GM23338 (cell line): Measurements from ENCODE around the gene CNTNAP5. TPM values are rescaled to one million over a fixed set of nuclear protein-coding genes. Genes with fewer than 3 reads are reported as not detected.

Experiments used
- ATAC-seq: fragments of 200-7000 bp; cut with Tn5 transposase; 3 replicates; pipeline ENCODE4 v1.9.1; 2020
- DNase-seq: peaks from one replicate; pipeline ENCODE4 v3.0.0-alpha.2; 2015; ENCODE audit warnings: low spot score
- H2AFZ ChIP-seq: fragments of 200-600 bp; sonication (generic); 2 replicates; pipeline ENCODE4 v1.8.0; 2016; ENCODE audit warnings: antibody characterized with exemption, mild to moderate bottlenecking, moderate library complexity
- H3F3A ChIP-seq: fragments of 200-600 bp; sonication (generic); replicated peaks from 2 replicates; pipeline ENCODE4 v1.8.0; 2017; ENCODE audit warnings: antibody characterized with exemption, mixed run types, low read depth
- H3K27ac ChIP-seq: fragments of 200-600 bp; sonication (generic); 2 replicates; pipeline ENCODE4 v1.6.1; 2016; ENCODE audit warnings: low read depth
- H3K27me3 ChIP-seq: fragments of 200-600 bp; sonication (generic); 2 replicates; pipeline ENCODE4 v1.8.0; 2016; ENCODE audit warnings: mild to moderate bottlenecking, mixed run types, moderate library complexity; ENCODE audit not compliant: insufficient read depth
- H3K36me3 ChIP-seq: fragments of 200-600 bp; sonication (generic); 2 replicates; pipeline ENCODE4 v1.8.0; 2016; ENCODE audit warnings: mild to moderate bottlenecking; ENCODE audit not compliant: insufficient read depth
- H3K4me1 ChIP-seq: fragments of 200-600 bp; sonication (generic); 2 replicates; pipeline ENCODE4 v1.8.0; 2016; ENCODE audit warnings: mild to moderate bottlenecking, moderate library complexity; ENCODE audit not compliant: insufficient read depth
- H3K4me2 ChIP-seq: fragments of 200-600 bp; sonication (generic); 2 replicates; pipeline ENCODE4 v1.7.1; 2017; ENCODE audit warnings: mixed run types
- H3K4me3 ChIP-seq: fragments of 200-600 bp; sonication (generic); 2 replicates; pipeline ENCODE4 v1.6.1; 2016; ENCODE audit warnings: mixed run types
- H3K79me2 ChIP-seq: fragments of 200-600 bp; sonication (generic); replicated peaks from 2 replicates; pipeline ENCODE4 v1.8.0; 2017; ENCODE audit warnings: mild to moderate bottlenecking; ENCODE audit not compliant: insufficient read depth
- H3K9me2 ChIP-seq: fragments of 200-600 bp; sonication (generic); 2 replicates; pipeline ENCODE4 v1.8.0; 2017; ENCODE audit not compliant: insufficient read depth
- H4K20me1 ChIP-seq: fragments of 200-600 bp; sonication (generic); replicated peaks from 2 replicates; pipeline ENCODE4 v1.8.0; 2017; ENCODE audit warnings: mild to moderate bottlenecking; ENCODE audit not compliant: insufficient read depth
- H3K27ac Mint-ChIP-seq: 2 replicates; pipeline ENCODE4 v1.8.0; 2020; ENCODE audit warnings: inconsistent platforms, mild to moderate bottlenecking, moderate library complexity, mixed read lengths
- H3K27me3 Mint-ChIP-seq: 3 replicates; pipeline ENCODE4 v1.8.0; 2022; ENCODE audit warnings: low read depth, mild to moderate bottlenecking, moderate library complexity, mixed read lengths, inconsistent platforms; ENCODE audit not compliant: insufficient read depth, poor library complexity
- H3K36me3 Mint-ChIP-seq: 3 replicates; pipeline ENCODE4 v1.8.0; 2021; ENCODE audit warnings: low read depth, mild to moderate bottlenecking, inconsistent platforms, moderate library complexity, mixed read lengths
- H3K4me1 Mint-ChIP-seq: 3 replicates; pipeline ENCODE4 v1.8.0; 2020; ENCODE audit warnings: mild to moderate bottlenecking, inconsistent platforms, mixed read lengths
- H3K4me3 Mint-ChIP-seq: 3 replicates; pipeline ENCODE4 v1.8.0; 2021; ENCODE audit warnings: moderate library complexity, mild to moderate bottlenecking, inconsistent platforms, mixed read lengths
- H3K9me3 Mint-ChIP-seq: 3 replicates; pipeline ENCODE4 v1.8.0; 2020; ENCODE audit warnings: moderate library complexity, mild to moderate bottlenecking, inconsistent platforms, mixed read lengths
- JUNB ChIP-seq: IDR thresholded peaks from one replicate; pipeline ENCODE4 v1.6.1; 2016; ENCODE audit warnings: antibody characterized with exemption; ENCODE audit not compliant: unreplicated experiment
- REST ChIP-seq: IDR thresholded peaks from one replicate; pipeline ENCODE4 v1.6.1; 2018; ENCODE audit warnings: antibody characterized with exemption; ENCODE audit not compliant: unreplicated experiment
- ZNF114 ChIP-seq: fragments of 250-450 bp; sonication (Bioruptor Pico); IDR thresholded peaks from 2 replicates; pipeline ENCODE4 v1.5.0; 2020; ENCODE audit warnings: mild to moderate bottlenecking, moderate library complexity
- ZNF462 ChIP-seq: fragments of 250-450 bp; sonication (Bioruptor Pico); IDR thresholded peaks from 2 replicates; pipeline ENCODE4 v1.5.0; 2020; ENCODE audit warnings: mild to moderate bottlenecking, moderate library complexity
- polyA plus RNA-seq: library from polyadenylated mRNA; unstranded; fragments of >200 nt; fragmentation: Nextera tagmentation; extraction: Ambion mirVana; gene quantifications from 2 replicates; pipeline ENCODE4 v1.2.1, GENCODE V29; 2016
- total RNA-seq: library from RNA; depleted of rRNA; stranded (reverse); fragments of >200 nt; shearing (Covaris generic); gene quantifications from 2 replicates; pipeline ENCODE4 v1.2.3, GENCODE V29; 2014

Gene CNTNAP5
- total and polyA plus RNA-seq, 2 experiments from 2014 or later: 0.49 to 0.50 TPM

GRCh38 chr2:124566518-124566970 is 541.5 kb downstream of the CNTNAP5 start (continued):
- TF ChIP-seq REST (no peak), JUNB (no peak), ZNF114 (CRISPR knock-in tag) (no peak)

- Histone ChIP-seq H3K79me2 (no peaks in the 10 kb centered on the region), H3K27me3 (no peaks in the 10 kb centered on the region), H2AFZ (no peak overlapping the region), H3K4me3 (no peak overlapping the region), H3F3A (no peaks in the 10 kb centered on the region), H4K20me1 (no peaks in the 10 kb centered on the region), H3K36me3 (no peaks in the 10 kb centered on the region), H3K4me2 (no peak overlapping the region), H3K4me1 (no peaks in the 10 kb centered on the region), H3K9me2 (no peaks in the 10 kb centered on the region), H3K27ac (no peak overlapping the region)
- Mint-ChIP-seq H3K4me3 (no peak overlapping the region), H3K4me1 (peaks cover 4% of the 10 kb centered on the region; the same call in 2 of the 3 replicates), H3K9me3 (no peaks in the 10 kb centered on the region), H3K27me3 (peaks cover 2% of the 10 kb centered on the region), H3K36me3 (no peaks in the 10 kb centered on the region), H3K27ac (no peak overlapping the region)
- ATAC-seq: no peak
- no peak for TF ChIP-seq ZNF462 (CRISPR knock-in tag)
- DNase-seq: no peak
These were observed 545.8 kb downstream of the CNTNAP5 start for GRCh38 chr2:124570872-124571271.
